H1 (cell line): ENCODE results near the gene VSTM2B. TPM values are rescaled to one million over a fixed set of nuclear protein-coding genes. Genes with fewer than 3 reads are reported as not detected.

Experiments used
- CTCF ChIA-PET: fragments of 300-600 bp; sonication (Branson Sonifier 250); formaldehyde crosslinking; loops from one replicate; lab custom pipeline; 2021; ENCODE audit not compliant: partially characterized antibody; lab: Charles Lee
- POLR2A ChIA-PET: fragments of 300-600 bp; sonication (Branson Sonifier 250); formaldehyde crosslinking; loops from one replicate; lab custom pipeline; 2021; ENCODE audit warnings: inconsistent platforms; ENCODE audit not compliant: partially characterized antibody; lab: Charles Lee
- DNase-seq, 2 experiments: peaks; one replicate each; pipeline versions ENCODE4 v3.0.0 to v3.0.0-alpha.2; 2010 to 2022; ENCODE audit warnings: low spot score in 2 of 2, low read depth in 1 of 2, mixed read lengths in 1 of 2
- FAIRE-seq: peaks from 2 replicates; lab custom pipeline; 2011; peaks lifted over from hg19 to GRCh38; lab: Jason Lieb, UNC
- H2AFZ ChIP-seq: 2 replicates; pipeline ENCODE4 v1.8.1; 2012; ENCODE audit warnings: low read length, inconsistent platforms
- H2AK5ac ChIP-seq: 2 replicates; pipeline ENCODE4 v1.6.1; 2013; ENCODE audit warnings: low read depth, low read length
- H2BK120ac ChIP-seq: replicated peaks from 2 replicates; pipeline ENCODE3; 2013; ENCODE audit warnings: low read depth, low read length, inconsistent platforms
- H2BK12ac ChIP-seq: 2 replicates; pipeline ENCODE4 v1.6.1; 2013; ENCODE audit warnings: low read depth, low read length
- H2BK15ac ChIP-seq: 2 replicates; pipeline ENCODE4 v1.6.1; 2013; ENCODE audit warnings: low read length
- H2BK20ac ChIP-seq: 2 replicates; pipeline ENCODE4 v1.6.1; 2013; ENCODE audit warnings: low read length
- H2BK5ac ChIP-seq: 2 replicates; pipeline ENCODE4 v1.6.1; 2013; ENCODE audit warnings: low read depth, low read length
- H3K14ac ChIP-seq: 2 replicates; pipeline ENCODE4 v1.6.1; 2013; ENCODE audit warnings: inconsistent platforms; ENCODE audit not compliant: insufficient read length
- H3K18ac ChIP-seq: 2 replicates; pipeline ENCODE4 v1.6.1; 2013; ENCODE audit warnings: low read length; ENCODE audit errors: extremely low read depth
- H3K23ac ChIP-seq: 2 replicates; pipeline ENCODE4 v1.6.1; 2013; ENCODE audit warnings: inconsistent platforms; ENCODE audit not compliant: insufficient read length
- H3K23me2 ChIP-seq: 2 replicates; pipeline ENCODE4 v1.6.1; 2013; ENCODE audit warnings: low read depth, low read length
- H3K27ac ChIP-seq: 2 replicates; pipeline ENCODE4 v1.6.1; 2011; ENCODE audit warnings: low read depth, low read length, inconsistent platforms
- H3K27me3 ChIP-seq, 4 experiments: replicated peaks in 1 of 4; 1 replicate in 1 of 4; 2 replicates in 3 of 4; pipeline versions ENCODE4 v1.6.1 to v1.8.1; 2011 to 2013; ENCODE audit warnings: low read length in 3 of 4, mild to moderate bottlenecking in 3 of 4, inconsistent platforms in 2 of 4, mixed read lengths in 2 of 4, moderate library complexity in 1 of 4; ENCODE audit not compliant: control insufficient read depth in 3 of 4, insufficient read depth in 3 of 4; ENCODE audit errors: extremely low read depth in 1 of 4
- H3K36me3 ChIP-seq, 4 experiments: 2 replicates each; pipeline versions ENCODE4 v1.6.1 to v1.8.1; 2011 to 2013; ENCODE audit warnings: mild to moderate bottlenecking in 4 of 4, low read length in 3 of 4, moderate library complexity in 2 of 4, control low read depth in 1 of 4, inconsistent platforms in 1 of 4; ENCODE audit not compliant: insufficient read depth in 4 of 4, control insufficient read depth in 2 of 4
- H3K4ac ChIP-seq: replicated peaks from 2 replicates; pipeline ENCODE3; 2013; ENCODE audit warnings: low read length, low read depth, mixed read lengths, inconsistent platforms; ENCODE audit not compliant: insufficient read length
- H3K4me1 ChIP-seq, 4 experiments: replicated peaks in 1 of 4; 1 replicate in 1 of 4; 2 replicates in 3 of 4; pipeline versions ENCODE4 v1.6.1 to v1.8.1; 2011 to 2013; ENCODE audit warnings: low read length in 3 of 4, inconsistent platforms in 2 of 4, mixed read lengths in 1 of 4; ENCODE audit not compliant: insufficient read depth in 4 of 4, control insufficient read depth in 3 of 4
- H3K4me2 ChIP-seq, 2 experiments: 2 replicates each; pipeline versions ENCODE4 v1.6.1 to v1.8.1; 2011 to 2013; ENCODE audit warnings: low read depth in 2 of 2, low read length in 2 of 2, control low read depth in 1 of 2, inconsistent platforms in 1 of 2, mild to moderate bottlenecking in 1 of 2; ENCODE audit not compliant: insufficient read depth in 1 of 2
- H3K4me3 ChIP-seq, 4 experiments: fragments of 200-600, 300-600 bp in 1 of 4; sonication (generic), shearing (Covaris generic), sonication (Bioruptor Twin) in 1 of 4; 2 replicates each; pipeline versions ENCODE4 v1.5.1 to v1.8.1; 2011 to 2016; ENCODE audit warnings: low read length in 4 of 4, low read depth in 3 of 4, control low read depth in 2 of 4, inconsistent platforms in 2 of 4, mild to moderate bottlenecking in 2 of 4, mixed read lengths in 1 of 4, moderate library complexity in 1 of 4; ENCODE audit not compliant: insufficient read depth in 2 of 4; ENCODE audit errors: extremely low read depth in 1 of 4
- H3K56ac ChIP-seq: replicated peaks from 2 replicates; pipeline ENCODE3; 2013; ENCODE audit warnings: low read depth, mild to moderate bottlenecking, mixed read lengths, low read length, inconsistent platforms; ENCODE audit not compliant: insufficient read length
- H3K79me1 ChIP-seq: 2 replicates; pipeline ENCODE4 v1.6.1; 2013; ENCODE audit warnings: low read depth, low read length, control low read depth
- H3K79me2 ChIP-seq, 2 experiments: 2 replicates each; pipeline versions ENCODE4 v1.6.1 to v1.8.1; 2012 to 2013; ENCODE audit warnings: low read length in 2 of 2, mild to moderate bottlenecking in 2 of 2, inconsistent platforms in 1 of 2; ENCODE audit not compliant: insufficient read depth in 2 of 2, control insufficient read depth in 1 of 2
- H3K9ac ChIP-seq, 4 experiments: replicated peaks in 1 of 4; 1 replicate in 1 of 4; 2 replicates in 3 of 4; pipeline versions ENCODE4 v1.6.1 to v1.8.1; 2011 to 2013; ENCODE audit warnings: low read depth in 3 of 4, low read length in 3 of 4, control low read depth in 2 of 4, mild to moderate bottlenecking in 2 of 4, moderate library complexity in 2 of 4, inconsistent platforms in 1 of 4; ENCODE audit errors: extremely low read depth in 1 of 4
- H3K9me3 ChIP-seq, 2 experiments: 2 replicates each; pipeline versions ENCODE4 v1.6.1 to v1.8.1; 2012 to 2013; ENCODE audit warnings: mild to moderate bottlenecking in 2 of 2, moderate library complexity in 2 of 2, control low read depth in 1 of 2, inconsistent platforms in 1 of 2, low read depth in 1 of 2, low read length in 1 of 2, mixed read lengths in 1 of 2; ENCODE audit not compliant: insufficient read depth in 2 of 2
- H4K20me1 ChIP-seq, 2 experiments: replicated peaks in 1 of 2; 2 replicates each; pipeline versions ENCODE3 to v1.8.1; 2011 to 2013; ENCODE audit warnings: inconsistent platforms in 2 of 2, low read length in 2 of 2, mild to moderate bottlenecking in 1 of 2; ENCODE audit not compliant: insufficient read depth in 2 of 2, control insufficient read depth in 1 of 2
- H4K5ac ChIP-seq: 2 replicates; pipeline ENCODE4 v1.6.1; 2013; ENCODE audit warnings: low read length, low read depth, mixed read lengths, inconsistent platforms; ENCODE audit not compliant: insufficient read length
- H4K8ac ChIP-seq: 2 replicates; pipeline ENCODE4 v1.8.0; 2013; ENCODE audit warnings: mild to moderate bottlenecking, moderate library complexity, low read length, inconsistent platforms; ENCODE audit not compliant: insufficient read depth; ENCODE audit errors: extremely low read depth
- H4K91ac ChIP-seq: replicated peaks from 2 replicates; pipeline ENCODE3; 2013; ENCODE audit warnings: low read length, mixed read lengths, inconsistent platforms; ENCODE audit not compliant: insufficient read length
- ASH2L ChIP-seq: fragments of 200-600, 300-600 bp; sonication (generic); IDR thresholded peaks from one replicate; pipeline ENCODE4 v1.7.1; 2017; ENCODE audit warnings: low read length
- CEBPB ChIP-seq: IDR thresholded peaks from 2 replicates; pipeline ENCODE4 v1.6.1; 2012; ENCODE audit warnings: low read depth, low read length
- CREB1 ChIP-seq: IDR thresholded peaks from 2 replicates; pipeline ENCODE4 v1.6.1; 2012; ENCODE audit warnings: inconsistent platforms
- GABPA ChIP-seq: IDR thresholded peaks from 2 replicates; pipeline ENCODE4 v1.6.1; 2011; ENCODE audit warnings: mild to moderate bottlenecking, low read length, moderate library complexity, borderline replicate concordance; ENCODE audit not compliant: insufficient read depth
- POLR2A ChIP-seq, 2 experiments: IDR thresholded peaks; 1 replicate in 1 of 2; 2 replicates in 1 of 2; pipeline ENCODE4 v1.6.1; 2011; ENCODE audit warnings: low read depth in 2 of 2, low read length in 2 of 2, mild to moderate bottlenecking in 2 of 2; ENCODE audit errors: control extremely low read depth in 1 of 2
- RBBP5 ChIP-seq: IDR thresholded peaks from 2 replicates; pipeline ENCODE4 v1.7.1; 2012; ENCODE audit warnings: low read depth, mild to moderate bottlenecking, inconsistent platforms, low read length, moderate library complexity, borderline replicate concordance
- RFX5 ChIP-seq: IDR thresholded peaks from 2 replicates; pipeline ENCODE4 v1.6.1; 2011; ENCODE audit warnings: low read depth, low read length, improper control_type of control experiment, borderline replicate concordance
- RXRA ChIP-seq: IDR thresholded peaks from 2 replicates; pipeline ENCODE4 v1.6.1; 2011; ENCODE audit warnings: low read depth, mild to moderate bottlenecking, low read length, moderate library complexity; ENCODE audit not compliant: insufficient read depth
- WGBS, 2 experiments: shearing (Covaris generic) in 1 of 2; methylation state at CpG; one replicate each; pipeline versions ENCODE4 v1.1.6 to v1.1.7; 2013 to 2015; ENCODE audit warnings: low lambda C conversion rate in 2 of 2, mixed read lengths in 2 of 2, inconsistent platforms in 1 of 2, low coverage in 1 of 2, missing lambda C conversion rate in 1 of 2; ENCODE audit not compliant: insufficient replicate concordance in 2 of 2, insufficient coverage in 1 of 2, insufficient read length in 1 of 2; ENCODE audit errors: extremely low coverage in 1 of 2, missing lambda C conversion rate in 1 of 2; 5-methylcytosine and 5-hydroxymethylcytosine counted together
- polyA plus RNA-seq, 7 experiments: library from polyadenylated mRNA; depleted of rRNA in 3 of 7; stranded (reverse) in 5 of 7; unstranded in 2 of 7; fragments of >200 nt in 5 of 7; fragments of 200-250 nt in 2 of 7; gene quantifications; 1 replicate in 5 of 7; 2 replicates in 1 of 7; 4 replicates in 1 of 7; pipeline versions ENCODE4 v1.2.1 to v1.2.3, GENCODE V29; 2011 to 2013; ENCODE audit warnings: missing spikeins in 2 of 7, mixed read lengths in 2 of 7
- total RNA-seq: library from RNA; stranded (reverse); fragmentation: NEBNext Ultra II Directional; extraction: Animal tissue kit (Norgen Biotek cat#: 25700); gene quantifications from 2 replicates; pipeline ENCODE4 v1.2.1, GENCODE V29; 2021
- TF ChIP-seq, protein P1 (sequence below): IDR thresholded peaks from 2 replicates; pipeline ENCODE4 v1.6.1; 2011; ENCODE audit warnings: low read length, improper control_type of control experiment
- TF ChIP-seq, protein P2 (sequence below): IDR thresholded peaks from 2 replicates; pipeline ENCODE4 v1.6.1; 2012; ENCODE audit warnings: low read length, inconsistent platforms

VSTM2B gene
- total and polyA plus RNA-seq, 2 of the 8 experiments (the other 6 are each of a cell fraction or from before 2014, with no cell fraction given): 0.82 to 1.5 TPM

DNA sequence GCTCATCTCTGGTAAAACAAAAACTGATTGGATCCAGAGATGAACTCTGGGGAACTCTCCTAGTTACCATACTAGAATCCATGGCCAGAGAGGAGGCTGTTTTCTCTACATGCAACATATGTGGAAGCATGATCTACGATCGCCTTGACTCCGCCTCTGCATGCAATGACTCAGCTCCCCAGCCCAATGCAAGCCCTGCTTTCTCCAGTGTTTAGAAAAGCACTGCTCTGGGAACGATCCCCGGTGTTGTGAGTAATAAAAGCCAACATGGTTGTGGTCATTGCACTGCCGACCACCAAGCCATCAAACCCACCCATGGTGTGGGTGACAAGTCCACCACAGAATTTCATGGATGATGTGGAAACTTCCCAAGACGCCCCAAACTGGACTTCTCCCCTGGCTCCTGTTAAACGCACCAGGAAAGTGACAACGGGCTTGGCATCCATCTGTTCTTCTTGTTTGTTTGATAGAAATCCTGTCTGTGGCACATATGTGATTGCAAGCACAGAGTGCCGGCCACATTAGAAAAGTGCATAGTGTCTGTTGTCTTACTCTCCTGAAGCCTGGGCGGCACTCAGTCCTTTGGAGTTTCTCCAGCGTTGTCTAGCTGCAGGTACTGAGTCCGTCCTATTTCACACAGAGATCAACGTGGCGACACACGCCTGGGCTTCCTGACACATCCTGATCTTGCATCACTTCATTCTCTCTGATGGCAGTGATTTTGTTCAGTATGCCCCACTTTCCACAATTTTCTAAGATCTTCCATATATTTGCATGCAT is 36.4 kb upstream of the VSTM2B start:
- no peak overlapping the region for H2BK120ac ChIP-seq
- no peak overlapping the region; the same call in 1 of the 2 replicates for H4K8ac ChIP-seq
- no peak overlapping the region for H3K14ac ChIP-seq
- no peak overlapping the region for H4K5ac ChIP-seq
- DNase-seq (no peak), FAIRE-seq (no peak)
- no peak overlapping the region for H2AK5ac ChIP-seq
- H3K18ac ChIP-seq: no peak overlapping the region; the same call in 1 of the 2 replicates
- no peak overlapping the region for H3K9ac ChIP-seq
- POLR2A ChIA-PET: interaction anchor here (0.6 to 1.4 kb wide), 2 partner anchors 20 to 25 kb away, joined by 3 read pairs; no protein-coding TSS in a partner anchor
- H3K4ac ChIP-seq: no peak overlapping the region
- H2BK5ac ChIP-seq: no peak overlapping the region
- peaks cover 0 to 2% (median under 1%) of the 10 kb centered on the region in 4 experiments; a peak in 3 of 7 replicates for H3K4me1 ChIP-seq
- H2AFZ ChIP-seq: no peak overlapping the region
- H3K79me2 ChIP-seq: no peaks in the 10 kb centered on the region
- H3K27ac ChIP-seq: no peak overlapping the region
- peak overlapping the region; percentile 42 for H4K91ac ChIP-seq
- H3K4me3 ChIP-seq: no peak overlapping the region
- CTCF ChIA-PET: interaction anchor here (0.9 to 2.2 kb wide), 12 partner anchors 10 to 228 kb away, joined by 3 to 16 read pairs (median 4); no protein-coding TSS in a partner anchor
- no peaks in the 10 kb centered on the region; a peak in 1 of 7 replicates for H3K27me3 ChIP-seq
- WGBS, 2 experiments: 88% methylated on average over 16 of the region's 16 CpGs; no CpG with 5 or more reads in 1 of the 2 experiments
- H3K4me2 ChIP-seq: no peak overlapping the region
- H3K56ac ChIP-seq: no peak overlapping the region
- no peaks in the 10 kb centered on the region for H3K79me1 ChIP-seq
- H3K23ac ChIP-seq: no peak overlapping the region
- H3K36me3 ChIP-seq: no peaks in the 10 kb centered on the region
- no peaks in the 10 kb centered on the region for H3K9me3 ChIP-seq
- no peak overlapping the region for H2BK12ac ChIP-seq
- no peaks in the 10 kb centered on the region for H4K20me1 ChIP-seq
- H3K23me2 ChIP-seq: no peaks in the 10 kb centered on the region
- H2BK20ac ChIP-seq: no peak overlapping the region
- no peak overlapping the region for H2BK15ac ChIP-seq
- no peak for TF ChIP-seq GABPA
- no peak for TF ChIP-seq POLR2A (IDR thresholded peaks at IDR 0.05; ENCODE audit: control extremely low read depth in 1 of 2, low read depth in 2 of 2, low read length in 2 of 2)
- no peak for TF ChIP-seq CREB1
- TF ChIP-seq, protein P1, sequence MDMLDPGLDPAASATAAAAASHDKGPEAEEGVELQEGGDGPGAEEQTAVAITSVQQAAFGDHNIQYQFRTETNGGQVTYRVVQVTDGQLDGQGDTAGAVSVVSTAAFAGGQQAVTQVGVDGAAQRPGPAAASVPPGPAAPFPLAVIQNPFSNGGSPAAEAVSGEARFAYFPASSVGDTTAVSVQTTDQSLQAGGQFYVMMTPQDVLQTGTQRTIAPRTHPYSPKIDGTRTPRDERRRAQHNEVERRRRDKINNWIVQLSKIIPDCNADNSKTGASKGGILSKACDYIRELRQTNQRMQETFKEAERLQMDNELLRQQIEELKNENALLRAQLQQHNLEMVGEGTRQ: no peak
- TF ChIP-seq RFX5: no peak
- TF ChIP-seq RBBP5: no peak
- TF ChIP-seq CEBPB: no peak
- TF ChIP-seq, protein P2, sequence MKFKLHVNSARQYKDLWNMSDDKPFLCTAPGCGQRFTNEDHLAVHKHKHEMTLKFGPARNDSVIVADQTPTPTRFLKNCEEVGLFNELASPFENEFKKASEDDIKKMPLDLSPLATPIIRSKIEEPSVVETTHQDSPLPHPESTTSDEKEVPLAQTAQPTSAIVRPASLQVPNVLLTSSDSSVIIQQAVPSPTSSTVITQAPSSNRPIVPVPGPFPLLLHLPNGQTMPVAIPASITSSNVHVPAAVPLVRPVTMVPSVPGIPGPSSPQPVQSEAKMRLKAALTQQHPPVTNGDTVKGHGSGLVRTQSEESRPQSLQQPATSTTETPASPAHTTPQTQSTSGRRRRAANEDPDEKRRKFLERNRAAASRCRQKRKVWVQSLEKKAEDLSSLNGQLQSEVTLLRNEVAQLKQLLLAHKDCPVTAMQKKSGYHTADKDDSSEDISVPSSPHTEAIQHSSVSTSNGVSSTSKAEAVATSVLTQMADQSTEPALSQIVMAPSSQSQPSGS: no peak
- TF ChIP-seq ASH2L: no peak
- TF ChIP-seq RXRA: no peak
